Endothelial cell of umbilical vein (primary cell): ENCODE results near the gene B4GALNT4. TPM values are rescaled to one million over a fixed set of nuclear protein-coding genes. Genes with fewer than 3 reads are reported as not detected.

Source experiments
- BruUV-seq: library from RNA; stranded (reverse); fragments of 400-500 nt; replicated peaks from 2 replicates; lab custom pipeline; 2021; lab: Mats Ljungman, UMichigan
- CTCF ChIA-PET: fragments of 300-600, 350-600 bp; sonication (Branson Sonifier 250); formaldehyde crosslinking; loops from one replicate; lab custom pipeline; 2021; ENCODE audit warnings: antibody characterized with exemption, inconsistent platforms; lab: Charles Lee
- POLR2A ChIA-PET: fragments of 300-600, 350-600 bp; sonication (Branson Sonifier 250); formaldehyde crosslinking; loops from one replicate; lab custom pipeline; 2021; ENCODE audit warnings: antibody characterized with exemption, inconsistent platforms; lab: Charles Lee
- DNase-seq: peaks from one replicate; pipeline ENCODE4 v3.0.0-alpha.2; 2011; ENCODE audit warnings: low read depth, low spot score
- FAIRE-seq: peaks from 2 replicates; lab custom pipeline; 2011; peaks lifted over from hg19 to GRCh38; lab: Jason Lieb, UNC
- H2AFZ ChIP-seq: 2 replicates; pipeline ENCODE4 v1.6.0; 2012; ENCODE audit warnings: low read depth, low read length, control low read depth, inconsistent platforms
- H3K27ac ChIP-seq: 2 replicates; pipeline ENCODE4 v1.5.1; 2011; ENCODE audit warnings: low read depth, mild to moderate bottlenecking, control low read depth, low read length, moderate library complexity; ENCODE audit not compliant: insufficient read depth
- H3K27me3 ChIP-seq, 2 experiments: 2 replicates each; pipeline versions ENCODE4 v1.6.0 to v1.6.1; 2011; ENCODE audit warnings: low read length in 2 of 2, mixed read lengths in 1 of 2; ENCODE audit not compliant: control insufficient read depth in 2 of 2, insufficient read depth in 2 of 2
- H3K36me3 ChIP-seq, 2 experiments: 2 replicates in 1 of 2; 3 replicates in 1 of 2; pipeline ENCODE4 v1.5.1; 2011; ENCODE audit warnings: low read length in 2 of 2, mild to moderate bottlenecking in 1 of 2, moderate library complexity in 1 of 2; ENCODE audit not compliant: control insufficient read depth in 2 of 2, insufficient read depth in 2 of 2; ENCODE audit errors: extremely low read depth in 1 of 2
- H3K4me1 ChIP-seq: 3 replicates; pipeline ENCODE4 v1.5.1; 2011; ENCODE audit warnings: mild to moderate bottlenecking, low read length; ENCODE audit not compliant: control insufficient read depth, insufficient read depth; ENCODE audit errors: extremely low read depth
- H3K4me2 ChIP-seq: 2 replicates; pipeline ENCODE4 v1.6.1; 2011; ENCODE audit warnings: low read length, control low read depth, mixed read lengths; ENCODE audit not compliant: insufficient read depth
- H3K4me3 ChIP-seq, 3 experiments: fragments of 200-600 bp in 1 of 3; sonication (generic), shearing (Covaris generic) in 1 of 3; replicated peaks in 1 of 3; 2 replicates each; pipeline ENCODE4 v1.5.1; 2011 to 2016; ENCODE audit warnings: control low read depth in 3 of 3, low read length in 3 of 3, mild to moderate bottlenecking in 2 of 3, inconsistent platforms in 1 of 3, low read depth in 1 of 3, moderate library complexity in 1 of 3; ENCODE audit not compliant: insufficient read depth in 1 of 3
- H3K79me2 ChIP-seq: 2 replicates; pipeline ENCODE4 v1.6.0; 2012; ENCODE audit warnings: low read length, inconsistent platforms; ENCODE audit not compliant: control insufficient read depth, insufficient read depth
- H3K9ac ChIP-seq: replicated peaks from 2 replicates; pipeline ENCODE3; 2011; ENCODE audit warnings: low read length, control low read depth; ENCODE audit not compliant: insufficient read depth; ENCODE audit errors: extremely low read depth
- H3K9me1 ChIP-seq: replicated peaks from 3 replicates; pipeline ENCODE4 v1.6.0; 2011; ENCODE audit warnings: mild to moderate bottlenecking, low read length; ENCODE audit not compliant: control insufficient read depth, insufficient read depth; ENCODE audit errors: extremely low read depth
- H3K9me3 ChIP-seq: replicated peaks from 2 replicates; pipeline ENCODE4 v1.5.1; 2012; ENCODE audit warnings: low read length, inconsistent platforms; ENCODE audit not compliant: control insufficient read depth, insufficient read depth
- H4K20me1 ChIP-seq: replicated peaks from 2 replicates; pipeline ENCODE3; 2011; ENCODE audit warnings: mild to moderate bottlenecking, low read length; ENCODE audit not compliant: control insufficient read depth, insufficient read depth; ENCODE audit errors: extremely low read depth
- EZH2 ChIP-seq: IDR thresholded peaks from 2 replicates; pipeline ENCODE4 v1.6.1; 2012; ENCODE audit warnings: borderline replicate concordance, low read depth, mild to moderate bottlenecking, moderate library complexity, low read length, inconsistent platforms; ENCODE audit not compliant: severe bottlenecking
- FOS ChIP-seq: IDR thresholded peaks from 2 replicates; pipeline ENCODE4 v1.6.1; 2011; ENCODE audit warnings: mild to moderate bottlenecking, low read length, moderate library complexity, borderline replicate concordance; ENCODE audit not compliant: insufficient read depth
- GATA2 ChIP-seq: IDR thresholded peaks from 2 replicates; pipeline ENCODE4 v1.7.0; 2011; ENCODE audit warnings: low read depth, mild to moderate bottlenecking, moderate library complexity, mixed read lengths, low read length; ENCODE audit not compliant: insufficient read length, insufficient read depth
- JUN ChIP-seq: IDR thresholded peaks from 2 replicates; pipeline ENCODE4 v1.6.1; 2011; ENCODE audit warnings: borderline replicate concordance, low read depth; ENCODE audit not compliant: insufficient read length, insufficient read depth
- MYC ChIP-seq: IDR thresholded peaks from one replicate; pipeline ENCODE4 v1.6.1; 2011; ENCODE audit warnings: mild to moderate bottlenecking, low read depth, low read length
- POLR2A ChIP-seq: IDR thresholded peaks from 2 replicates; pipeline ENCODE4 v1.6.1; 2012; ENCODE audit warnings: low read depth, mild to moderate bottlenecking, control low read depth, low read length
- POLR2AphosphoS5 ChIP-seq: IDR thresholded peaks from 2 replicates; pipeline ENCODE4 v1.6.1; 2012; ENCODE audit warnings: low read depth, mild to moderate bottlenecking, control low read depth, low read length, moderate library complexity; ENCODE audit not compliant: insufficient read depth
- dilution Hi-C: fragments of 300-500 bp; cut with MboI; formaldehyde crosslinking; loops from one replicate; pipeline ENCODE4 v1.15.0; 2019; ENCODE audit warnings: low sequenced_read_pairs; ENCODE audit not compliant: extremely low pct_ligation_motif_present
- intact Hi-C: fragments of 100-400 bp; cut with micrococcal nuclease; formaldehyde crosslinking; loops from one replicate; pipeline ENCODE4 v1.10.0; 2022
- polyA plus RNA-seq, 4 experiments: library from polyadenylated mRNA; depleted of rRNA in 3 of 4; stranded (reverse) in 3 of 4; unstranded in 1 of 4; fragments of >200 nt; gene quantifications; 2 replicates each; pipeline versions ENCODE4 v1.2.1 to v1.2.3, GENCODE V29; 2011 to 2012; ENCODE audit warnings: missing spikeins in 1 of 4
- total RNA-seq: library from RNA; stranded (reverse); gene quantifications from 2 replicates; pipeline ENCODE4 v1.2.3, GENCODE V29; 2021
- TF ChIP-seq, protein P1 (sequence below), 2 donors: IDR thresholded peaks; 1 replicate in 1 of 2; 2 replicates in 1 of 2; pipeline ENCODE4 v1.5.1; 2011; ENCODE audit warnings: low read length in 2 of 2, mild to moderate bottlenecking in 2 of 2, moderate library complexity in 2 of 2, control low read depth in 1 of 2, inconsistent platforms in 1 of 2, low read depth in 1 of 2; ENCODE audit not compliant: insufficient read depth in 1 of 2; ENCODE audit errors: extremely low read depth in 1 of 2
- TF ChIP-seq, protein P2 (sequence below): IDR thresholded peaks from 2 replicates; pipeline ENCODE4 v1.6.1; 2011; ENCODE audit not compliant: insufficient read depth, insufficient read length

Gene B4GALNT4
- total and polyA plus RNA-seq, 2 donors (not counting 3 experiments of a cell fraction or from before 2014, with no cell fraction given), result 9.2 to 9.6 TPM

DNA sequence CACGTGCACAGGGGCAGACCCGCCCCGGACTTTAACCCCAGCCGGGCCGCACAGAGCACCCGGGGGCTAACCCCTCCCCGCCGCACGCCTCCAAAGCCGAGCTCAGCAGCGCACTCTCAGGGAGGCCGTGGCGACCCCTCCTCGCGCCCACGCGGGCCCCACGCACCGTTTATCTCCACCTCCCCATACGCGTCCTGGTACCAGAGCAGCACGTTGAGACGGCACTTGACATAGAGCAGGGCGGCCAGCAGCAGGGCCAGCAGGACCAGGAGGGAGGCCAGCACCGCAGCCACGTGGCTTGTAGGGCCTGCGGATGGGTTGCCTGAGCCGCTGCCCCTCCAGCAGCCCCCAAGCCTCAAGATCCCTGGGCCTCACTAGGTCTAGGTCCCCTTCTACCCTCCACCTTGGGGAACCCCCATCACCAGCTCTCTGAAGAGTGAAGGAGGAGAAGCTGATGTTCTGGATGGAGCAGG, 38.4 kb downstream of the B4GALNT4 start:
- Histone ChIP-seq H3K9ac (no peak overlapping the region), H3K79me2 (no peaks in the 10 kb centered on the region), H3K9me1 (no peaks in the 10 kb centered on the region), H3K4me2 (no peak overlapping the region), H3K27me3 (no peaks in the 10 kb centered on the region), H3K4me3 (no peak overlapping the region), H4K20me1 (no peaks in the 10 kb centered on the region), H3K9me3 (no peaks in the 10 kb centered on the region), H2AFZ (peak overlapping the region; percentile 83), H3K36me3 (no peaks in the 10 kb centered on the region), H3K27ac (no peak overlapping the region), H3K4me1 (peaks cover 5% of the 10 kb centered on the region)
- ChIA-PET CTCF (interaction anchor here (0.7 to 5.5 kb wide), 10 partner anchors 9 to 157 kb away, joined by 3 to 57 read pairs (median 4); partner anchors contain the start of genes PTDSS2 and RNH1), POLR2A (interaction anchor here (0.9 kb wide), 1 partner anchor 200 kb away, joined by 3 read pairs; the partner anchor contains the start of genes BET1L and RIC8A)
- TF ChIP-seq JUN (no peak), MYC (no peak), POLR2AphosphoS5 (no peak), EZH2 (no peak), POLR2A (no peak), GATA2 (no peak), FOS (no peak)
- TF ChIP-seq, protein P1, sequence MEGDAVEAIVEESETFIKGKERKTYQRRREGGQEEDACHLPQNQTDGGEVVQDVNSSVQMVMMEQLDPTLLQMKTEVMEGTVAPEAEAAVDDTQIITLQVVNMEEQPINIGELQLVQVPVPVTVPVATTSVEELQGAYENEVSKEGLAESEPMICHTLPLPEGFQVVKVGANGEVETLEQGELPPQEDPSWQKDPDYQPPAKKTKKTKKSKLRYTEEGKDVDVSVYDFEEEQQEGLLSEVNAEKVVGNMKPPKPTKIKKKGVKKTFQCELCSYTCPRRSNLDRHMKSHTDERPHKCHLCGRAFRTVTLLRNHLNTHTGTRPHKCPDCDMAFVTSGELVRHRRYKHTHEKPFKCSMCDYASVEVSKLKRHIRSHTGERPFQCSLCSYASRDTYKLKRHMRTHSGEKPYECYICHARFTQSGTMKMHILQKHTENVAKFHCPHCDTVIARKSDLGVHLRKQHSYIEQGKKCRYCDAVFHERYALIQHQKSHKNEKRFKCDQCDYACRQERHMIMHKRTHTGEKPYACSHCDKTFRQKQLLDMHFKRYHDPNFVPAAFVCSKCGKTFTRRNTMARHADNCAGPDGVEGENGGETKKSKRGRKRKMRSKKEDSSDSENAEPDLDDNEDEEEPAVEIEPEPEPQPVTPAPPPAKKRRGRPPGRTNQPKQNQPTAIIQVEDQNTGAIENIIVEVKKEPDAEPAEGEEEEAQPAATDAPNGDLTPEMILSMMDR (IDR thresholded peaks at IDR 0.05; ENCODE audit: extremely low read depth in 1 of 2, insufficient read depth in 1 of 2, low read depth in 1 of 2, low read length in 2 of 2), result no peak
- TF ChIP-seq, protein P2, sequence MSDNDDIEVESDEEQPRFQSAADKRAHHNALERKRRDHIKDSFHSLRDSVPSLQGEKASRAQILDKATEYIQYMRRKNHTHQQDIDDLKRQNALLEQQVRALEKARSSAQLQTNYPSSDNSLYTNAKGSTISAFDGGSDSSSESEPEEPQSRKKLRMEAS, result no peak
- no peak for FAIRE-seq
- dilution Hi-C loops (no loop called here), intact Hi-C loops (loop anchor here (1.0 kb wide), 1 partner anchor 8 kb away; no protein-coding TSS in a partner anchor)
- no peak for DNase-seq
- no TSS peak for BruUV-seq
